Aorta (tissue), 5 donors: ENCODE data around the gene WWOX. TPM values are rescaled to one million over a fixed set of nuclear protein-coding genes. Genes with fewer than 3 reads are reported as not detected.

ENCODE experiments used
- ATAC-seq: fragments of 200-7000 bp; cut with Tn5 transposase; one replicate; pipeline ENCODE4 v1.9.1; 2022; ENCODE audit warnings: moderate library complexity; ENCODE audit not compliant: low FRiP score
- DNase-seq, 2 donors: peaks; one replicate each; pipeline ENCODE4 v3.0.0-alpha.2; 2020
- H3K27ac ChIP-seq, 2 donors: one replicate each; pipeline ENCODE4 v1.5.1; 2013; ENCODE audit warnings: low read length in 2 of 2, mild to moderate bottlenecking in 2 of 2, moderate library complexity in 2 of 2, control low read depth in 1 of 2, inconsistent platforms in 1 of 2, low read depth in 1 of 2
- H3K27me3 ChIP-seq, 2 donors: one replicate each; pipeline ENCODE4 v1.6.1; 2013; ENCODE audit warnings: control low read depth in 1 of 2, low read length in 1 of 2, mild to moderate bottlenecking in 1 of 2, moderate library complexity in 1 of 2; ENCODE audit not compliant: insufficient read depth in 2 of 2, control insufficient read depth in 1 of 2
- H3K36me3 ChIP-seq, 2 donors: one replicate each; pipeline ENCODE4 v1.6.1; 2013; ENCODE audit warnings: control low read depth in 1 of 2, low read length in 1 of 2, mild to moderate bottlenecking in 1 of 2; ENCODE audit not compliant: insufficient read depth in 2 of 2, control insufficient read depth in 1 of 2
- H3K4me1 ChIP-seq, 2 donors: one replicate each; pipeline ENCODE4 v1.6.1; 2013; ENCODE audit warnings: low read length in 2 of 2, control low read depth in 1 of 2, mild to moderate bottlenecking in 1 of 2, moderate library complexity in 1 of 2; ENCODE audit not compliant: insufficient read depth in 2 of 2, control insufficient read depth in 1 of 2
- H3K4me3 ChIP-seq, 2 donors: one replicate each; pipeline ENCODE4 v1.5.1; 2013; ENCODE audit warnings: low read length in 2 of 2, control low read depth in 1 of 2, mild to moderate bottlenecking in 1 of 2
- H3K9me3 ChIP-seq: one replicate; pipeline ENCODE4 v1.6.1; 2013; ENCODE audit warnings: mild to moderate bottlenecking, low read length; ENCODE audit not compliant: control insufficient read depth
- WGBS, 2 donors: extraction: QIAGEN DNeasy Blood & Tissue Kit; methylation state at CpG; one replicate each; pipeline ENCODE4 v1.1.7; 2013; 5-methylcytosine and 5-hydroxymethylcytosine counted together
- intact Hi-C, 2 donors: fragments of 100-400 bp; cut with DNase I; formaldehyde crosslinking; loops; one replicate each; pipeline versions ENCODE4 v1.14.2 to v1.15.0; 2022
- polyA plus RNA-seq, 2 donors: library from polyadenylated mRNA; stranded (reverse); fragments of 200-250 nt; gene quantifications; one replicate each; pipeline ENCODE4 v1.2.3, GENCODE V29; 2013
- total RNA-seq, 2 donors: library from RNA; stranded (reverse); fragmentation: NEBNext Ultra II Directional; extraction: Animal tissue kit (Norgen Biotek cat#: 25700); gene quantifications; one replicate each; pipeline ENCODE4 v1.2.1, GENCODE V29; 2021
- donor health status: healthy with polysubstance abuse.
- donor health status: Bipolar disorder and iron deficiency.
- donor health status: DM: no; HTN: no; CAD: no.
- donor health status: DM: no; HTN: no; CAD: no.
- donor health status: DM: yes; HTN: yes; CAD: no.

WWOX gene
- total and polyA plus RNA-seq, 4 donors = 11.2 to 30.9 (median 14.6) TPM

DNA sequence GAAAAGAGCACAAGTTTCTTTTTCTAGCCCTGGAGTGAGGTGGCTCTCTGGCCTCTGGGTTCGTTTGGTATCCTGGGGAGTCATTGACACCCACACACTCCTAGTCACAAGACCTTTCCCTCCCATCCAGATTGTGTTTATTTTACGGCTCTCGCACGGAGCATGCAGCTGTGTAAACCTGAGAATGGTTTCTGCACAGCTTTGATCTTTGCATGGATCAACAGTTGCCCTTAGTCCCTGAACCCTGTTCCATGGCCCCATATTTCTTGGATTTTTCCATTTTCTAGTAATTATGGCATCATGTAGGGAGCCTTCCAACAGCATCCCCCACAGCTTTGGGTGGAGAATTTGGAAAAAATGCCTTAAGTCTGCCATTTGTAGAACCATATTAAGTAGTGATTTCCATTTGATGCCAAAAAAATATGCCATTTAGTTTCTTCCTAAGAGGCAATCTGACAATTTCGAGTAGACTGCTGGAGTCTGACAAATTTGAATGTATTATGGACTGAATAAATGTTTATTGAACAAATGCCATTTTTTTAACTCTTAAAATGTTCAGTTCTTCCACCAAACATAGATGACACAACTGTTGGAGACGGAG lies 197.7 kb downstream of the WWOX start:
- ATAC-seq = no peak
- 75 to 90% methylated on average over 6 of the region's 6 CpGs for WGBS, 2 donors

GRCh38 chr16:78298986-78299385 lies 199.5 kb downstream of the WWOX start:
- no peak for DNase-seq
- Histone ChIP-seq H3K4me3 (no peak overlapping the region), H3K4me1 (no peaks in the 10 kb centered on the region), H3K9me3 (no peaks in the 10 kb centered on the region), H3K36me3 (no peaks in the 10 kb centered on the region), H3K27me3 (no peaks in the 10 kb centered on the region), H3K27ac (no peak overlapping the region)
- WGBS, 2 donors = 93 to 96% methylated on average over 6 of the region's 6 CpGs
- intact Hi-C loops = no loop called here
- no peak for ATAC-seq

More for the DNA sequence above, 197.7 kb downstream of the WWOX start:
- H3K27ac ChIP-seq = no peak overlapping the region
- H3K9me3 ChIP-seq = no peaks in the 10 kb centered on the region
- intact Hi-C loops = no loop called here
- H3K4me3 ChIP-seq = no peak overlapping the region
- no peaks in the 10 kb centered on the region for H3K27me3 ChIP-seq
- H3K4me1 ChIP-seq = peaks cover 0 to 3% of the 10 kb centered on the region in 2 donors
- no peak for DNase-seq
- H3K36me3 ChIP-seq = no peaks in the 10 kb centered on the region

DNA sequence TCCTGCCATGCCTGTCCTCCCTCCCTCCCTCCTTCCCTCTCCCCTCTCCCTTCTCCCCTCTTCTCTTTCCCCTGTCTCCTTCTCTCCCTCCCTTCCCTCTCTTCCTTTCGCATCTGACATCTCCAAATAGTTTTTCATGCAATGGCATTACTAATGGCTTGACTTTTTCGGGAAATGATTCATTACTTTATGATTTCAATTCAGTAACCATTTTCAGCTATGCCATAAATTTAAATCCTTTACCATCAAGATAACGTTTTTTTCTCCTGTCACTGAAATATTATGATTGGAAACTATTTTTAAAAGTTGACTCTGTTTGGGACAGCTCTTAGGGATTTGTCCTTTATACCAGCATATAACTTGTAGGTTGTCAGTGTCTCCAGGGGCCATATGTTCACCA lies 201.0 kb downstream of the WWOX start:
- no peak for ATAC-seq
- Histone ChIP-seq H3K27me3 (no peaks in the 10 kb centered on the region), H3K27ac (no peak overlapping the region), H3K4me1 (no peaks in the 10 kb centered on the region), H3K36me3 (no peaks in the 10 kb centered on the region), H3K9me3 (no peaks in the 10 kb centered on the region), H3K4me3 (no peak overlapping the region)
- intact Hi-C loops = no loop called here
- no peak for DNase-seq
- 44 to 57% methylated on average over 3 of the region's 3 CpGs for WGBS, 2 donors

- no peaks in the 10 kb centered on the region for H3K9me3 ChIP-seq
- WGBS, 2 donors = 78 to 80% methylated on average over 4 of the region's 4 CpGs
- DNase-seq (no peak), ATAC-seq (no peak)
- intact Hi-C loops = no loop called here
- H3K27ac ChIP-seq = no peak overlapping the region
- H3K4me3 ChIP-seq = no peak overlapping the region
- no peaks in the 10 kb centered on the region for H3K36me3 ChIP-seq
- H3K4me1 ChIP-seq = no peaks in the 10 kb centered on the region
- no peaks in the 10 kb centered on the region for H3K27me3 ChIP-seq
Measured at GRCh38 chr16:78303946-78304345, 204.5 kb downstream of the WWOX start.

- no peak for ATAC-seq
- intact Hi-C loops = no loop called here
- Histone ChIP-seq H3K4me1 (no peaks in the 10 kb centered on the region), H3K9me3 (no peaks in the 10 kb centered on the region), H3K27me3 (no peaks in the 10 kb centered on the region), H3K27ac (no peak overlapping the region), H3K4me3 (no peak overlapping the region), H3K36me3 (no peaks in the 10 kb centered on the region)
- DNase-seq = no peak
- WGBS, 2 donors = 98 to 100% methylated on average over 1 of the region's 1 CpG
Measured at GRCh38 chr16:78306361-78306760, 206.9 kb downstream of the WWOX start.

DNA sequence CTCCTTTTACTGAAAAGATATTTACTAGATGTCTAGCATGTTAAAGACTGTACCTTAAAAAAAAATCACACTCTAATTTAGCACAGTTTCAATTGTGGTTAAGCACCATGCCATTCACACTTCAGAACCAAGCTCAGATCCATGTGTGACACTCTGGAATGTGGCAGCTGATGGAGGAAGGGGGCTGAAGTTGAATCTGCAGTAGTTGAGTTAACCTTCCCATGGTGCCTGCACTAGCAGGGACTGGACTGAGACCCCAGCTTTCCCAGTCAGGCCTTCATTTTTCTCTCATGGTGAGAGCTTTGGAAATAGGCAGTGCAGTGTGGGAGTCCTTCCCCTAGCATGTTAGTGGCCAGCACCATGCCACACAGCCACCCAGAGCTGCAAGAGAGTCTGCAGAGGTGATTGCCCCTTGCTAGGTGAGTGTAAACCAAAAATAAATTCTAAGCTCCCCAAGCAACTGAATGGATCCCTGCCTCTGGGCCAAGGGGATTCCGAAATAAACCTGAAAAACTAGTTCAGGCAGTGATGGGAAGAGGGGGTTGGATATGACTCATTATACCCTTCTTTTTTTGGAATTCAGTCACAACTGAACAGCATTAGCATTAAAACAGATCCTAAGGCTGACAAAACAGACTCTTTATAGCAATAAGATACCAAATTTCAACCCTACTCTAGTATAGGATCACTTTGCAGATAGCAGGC lies 208.5 kb downstream of the WWOX start:
- H3K4me3 ChIP-seq = no peak overlapping the region
- no peaks in the 10 kb centered on the region for H3K27me3 ChIP-seq
- intact Hi-C loops = no loop called here
- ATAC-seq (no peak), DNase-seq (no peak)
- H3K9me3 ChIP-seq = no peaks in the 10 kb centered on the region
- no peaks in the 10 kb centered on the region for H3K36me3 ChIP-seq
- no peak overlapping the region for H3K27ac ChIP-seq
- 89 to 100% methylated on average over 1 of the region's 1 CpG for WGBS, 2 donors
- H3K4me1 ChIP-seq = no peaks in the 10 kb centered on the region

GRCh38 chr16:78309763-78310162 lies 210.3 kb downstream of the WWOX start:
- Histone ChIP-seq H3K27ac (no peak overlapping the region), H3K4me3 (no peak overlapping the region), H3K36me3 (no peaks in the 10 kb centered on the region), H3K4me1 (no peaks in the 10 kb centered on the region), H3K27me3 (no peaks in the 10 kb centered on the region), H3K9me3 (no peaks in the 10 kb centered on the region)
- ATAC-seq (no peak), DNase-seq (no peak)
- intact Hi-C loops = no loop called here
- 99% methylated on average over 4 of the region's 4 CpGs for WGBS, 2 donors

- Histone ChIP-seq H3K4me1 (no peaks in the 10 kb centered on the region), H3K27ac (no peak overlapping the region), H3K9me3 (no peaks in the 10 kb centered on the region), H3K36me3 (no peaks in the 10 kb centered on the region), H3K4me3 (no peak overlapping the region), H3K27me3 (no peaks in the 10 kb centered on the region)
- 81 to 82% methylated on average over 5 of the region's 5 CpGs for WGBS, 2 donors
- DNase-seq = no peak
- ATAC-seq = no peak
- intact Hi-C loops = no loop called here
Measured at GRCh38 chr16:78310196-78310595, 210.7 kb downstream of the WWOX start.

DNA sequence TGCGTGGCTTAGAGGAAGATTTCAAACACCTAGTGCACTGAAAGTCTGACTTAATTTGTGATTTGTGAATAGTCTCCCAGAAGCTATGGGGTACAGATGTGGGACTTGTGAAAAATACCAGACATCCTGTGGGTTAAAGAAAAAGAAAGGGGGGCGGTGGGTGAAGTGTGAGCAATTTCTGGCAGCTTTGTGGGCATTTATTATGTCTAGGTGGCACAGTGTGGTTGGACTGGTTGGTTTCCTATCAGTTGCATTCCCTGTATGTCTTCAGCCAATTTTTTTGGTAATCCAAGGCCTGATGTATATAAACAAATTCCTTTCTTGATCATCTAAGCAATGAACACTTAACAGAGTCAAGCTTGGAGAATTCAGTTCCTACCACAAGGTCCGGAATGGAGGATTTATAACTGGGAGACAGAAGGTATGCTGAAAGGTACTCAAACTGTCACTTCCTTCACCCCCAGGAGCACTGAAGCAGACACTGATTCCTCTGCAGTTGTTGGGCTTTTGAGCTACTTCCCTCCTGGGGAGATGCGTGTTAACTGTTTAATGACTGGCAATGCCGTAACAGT lies 211.6 kb downstream of the WWOX start:
- H3K4me3 ChIP-seq = no peak overlapping the region
- DNase-seq (no peak), ATAC-seq (no peak)
- no peaks in the 10 kb centered on the region for H3K36me3 ChIP-seq
- WGBS, 2 donors = 86% methylated on average over 5 of the region's 5 CpGs
- intact Hi-C loops = no loop called here
- no peaks in the 10 kb centered on the region for H3K9me3 ChIP-seq
- no peaks in the 10 kb centered on the region for H3K27me3 ChIP-seq
- no peaks in the 10 kb centered on the region for H3K4me1 ChIP-seq
- H3K27ac ChIP-seq = no peak overlapping the region
